GM21381 (cell line): ENCODE results near the gene RAMP2.
A peak's percentile ranks its signal among the peaks of the same experiment; 100 is the strongest.
"Not testable (repeated sequence)": the region's sequence is repeated elsewhere in the genome, so short reads cannot be mapped to it uniquely, and the experiment has no call there.

Experiments used
- ATAC-seq: cut with Tn5 transposase; IDR thresholded peaks from one replicate; pipeline ENCODE4 v1.9.1; 2021; ENCODE audit warnings: mild to moderate bottlenecking, moderate library complexity; ENCODE audit not compliant: unreplicated experiment

The RAMP2 gene

GRCh38 chr17:42760652-42761581, at the start of gene RAMP2:
TSS of gene RAMP2 (plus strand) at chr17:42761227. CDS start at chr17:42761262, 35 bp downstream.
- no peak for ATAC-seq

- no peak for ATAC-seq
Observed at GRCh38 chr17:42720996-42721583, 39.9 kb upstream of the RAMP2 start.

- no peak for ATAC-seq
Observed at GRCh38 chr17:42723636-42724035, 37.4 kb upstream of the RAMP2 start.

- no peak for ATAC-seq
Observed at GRCh38 chr17:42725143-42725542, 35.9 kb upstream of the RAMP2 start.

GRCh38 chr17:42740699-42741098, 20.3 kb upstream of the RAMP2 start:
- ATAC-seq = no peak

- ATAC-seq = not testable (repeated sequence)
Observed at GRCh38 chr17:42742916-42743315, 18.1 kb upstream of the RAMP2 start.

- no peak for ATAC-seq
Observed at GRCh38 chr17:42743595-42744282, 17.3 kb upstream of the RAMP2 start.

GRCh38 chr17:42744283-42744805, 16.7 kb upstream of the RAMP2 start:
- ATAC-seq = peak; percentile 39

- ATAC-seq = peak; percentile 78
Observed at GRCh38 chr17:42744806-42745617, 16.0 kb upstream of the RAMP2 start, which contains the start of gene EZH1. TSS of gene EZH1 (minus strand) at chr17:42745040. CDS start at chr17:42728941, 16,099 bp downstream.

GRCh38 chr17:42748202-42748907, 12.7 kb upstream of the RAMP2 start:
- ATAC-seq = no peak

- no peak for ATAC-seq
Observed at GRCh38 chr17:42748908-42749798, 11.9 kb upstream of the RAMP2 start.

GRCh38 chr17:42750739-42751344, 10.2 kb upstream of the RAMP2 start:
- ATAC-seq = no peak

- ATAC-seq = no peak
Observed at GRCh38 chr17:42751628-42752027, 9.4 kb upstream of the RAMP2 start.

- ATAC-seq = no peak
Observed at GRCh38 chr17:42754782-42755181, 6.2 kb upstream of the RAMP2 start.

- ATAC-seq = no peak
Observed at GRCh38 chr17:42759982-42760651, 910 bp upstream of the RAMP2 start.

- ATAC-seq = no peak
Observed at GRCh38 chr17:42761638-42762037, 611 bp downstream of the RAMP2 start.

- ATAC-seq = no peak
Observed at GRCh38 chr17:42766124-42766523, 5.1 kb downstream of the RAMP2 start.

- no peak for ATAC-seq
Observed at GRCh38 chr17:42767512-42767911, 6.5 kb downstream of the RAMP2 start.
